Retinal pigment epithelial cell (primary cell): ENCODE measurements around the gene TRPM2.

ENCODE experiments used
- DNase-seq: peaks from one replicate; pipeline ENCODE4 v3.0.0-alpha.2; 2010; ENCODE audit warnings: low read depth
- H3K4me3 ChIP-seq: 2 replicates; pipeline ENCODE4 v1.5.1; 2011; ENCODE audit warnings: mild to moderate bottlenecking, low read length, control low read depth, moderate library complexity
- CTCF ChIP-seq: conservative IDR thresholded peaks from 2 replicates; pipeline ENCODE4 v1.5.1; 2011; ENCODE audit warnings: low read depth, low read length, control low read depth, inconsistent platforms

The TRPM2 gene

GRCh38 chr21:44420416-44421205 lies 67.2 kb downstream of the TRPM2 start:
- TF ChIP-seq CTCF = no peak
- no peak overlapping the region for H3K4me3 ChIP-seq
- DNase-seq = no peak

GRCh38 chr21:44421901-44422840 lies 68.8 kb downstream of the TRPM2 start:
- no peak for DNase-seq
- H3K4me3 ChIP-seq = no peak overlapping the region
- TF ChIP-seq CTCF = no peak

GRCh38 chr21:44423312-44423821 lies 69.9 kb downstream of the TRPM2 start:
- no peak for TF ChIP-seq CTCF
- H3K4me3 ChIP-seq = no peak overlapping the region
- no peak for DNase-seq

GRCh38 chr21:44423941-44424607 lies 70.7 kb downstream of the TRPM2 start:
- TF ChIP-seq CTCF = no peak
- DNase-seq = no peak

GRCh38 chr21:44424608-44425306 lies 71.3 kb downstream of the TRPM2 start:
- no peak overlapping the region for H3K4me3 ChIP-seq
- no peak for DNase-seq

More at GRCh38 chr21:44423941-44424607, 70.7 kb downstream of the TRPM2 start:
- H3K4me3 ChIP-seq = no peak overlapping the region

More at GRCh38 chr21:44424608-44425306, 71.3 kb downstream of the TRPM2 start:
- no peak for TF ChIP-seq CTCF
